Epithelial cell of proximal tubule (primary cell): ENCODE data around the gene KCTD17. TPM values are rescaled to one million over a fixed set of nuclear protein-coding genes. Genes with fewer than 3 reads are reported as not detected.

Source experiments
- DNase-seq: peaks from one replicate; pipeline ENCODE4 v3.0.0-alpha.2; 2011; ENCODE audit warnings: low read depth
- H3K4me3 ChIP-seq: 2 replicates; pipeline ENCODE4 v1.5.1; 2011; ENCODE audit warnings: low read depth, mild to moderate bottlenecking, low read length
- CTCF ChIP-seq: conservative IDR thresholded peaks from 2 replicates; pipeline ENCODE4 v1.5.1; 2012; ENCODE audit warnings: low read depth, mild to moderate bottlenecking, low read length
- total RNA-seq: library from RNA; depleted of rRNA; stranded (reverse); fragments of >200 nt; gene quantifications from 2 replicates; pipeline ENCODE4 v1.2.3, GENCODE V29; 2015

KCTD17 gene
- total RNA-seq, 1 donor from 2014 or later: 35.9 TPM

GRCh38 chr22:37021041-37021440 is 30.5 kb upstream of the KCTD17 start:
- TF ChIP-seq CTCF: no peak
- no peak overlapping the region for H3K4me3 ChIP-seq
- no peak for DNase-seq

DNA sequence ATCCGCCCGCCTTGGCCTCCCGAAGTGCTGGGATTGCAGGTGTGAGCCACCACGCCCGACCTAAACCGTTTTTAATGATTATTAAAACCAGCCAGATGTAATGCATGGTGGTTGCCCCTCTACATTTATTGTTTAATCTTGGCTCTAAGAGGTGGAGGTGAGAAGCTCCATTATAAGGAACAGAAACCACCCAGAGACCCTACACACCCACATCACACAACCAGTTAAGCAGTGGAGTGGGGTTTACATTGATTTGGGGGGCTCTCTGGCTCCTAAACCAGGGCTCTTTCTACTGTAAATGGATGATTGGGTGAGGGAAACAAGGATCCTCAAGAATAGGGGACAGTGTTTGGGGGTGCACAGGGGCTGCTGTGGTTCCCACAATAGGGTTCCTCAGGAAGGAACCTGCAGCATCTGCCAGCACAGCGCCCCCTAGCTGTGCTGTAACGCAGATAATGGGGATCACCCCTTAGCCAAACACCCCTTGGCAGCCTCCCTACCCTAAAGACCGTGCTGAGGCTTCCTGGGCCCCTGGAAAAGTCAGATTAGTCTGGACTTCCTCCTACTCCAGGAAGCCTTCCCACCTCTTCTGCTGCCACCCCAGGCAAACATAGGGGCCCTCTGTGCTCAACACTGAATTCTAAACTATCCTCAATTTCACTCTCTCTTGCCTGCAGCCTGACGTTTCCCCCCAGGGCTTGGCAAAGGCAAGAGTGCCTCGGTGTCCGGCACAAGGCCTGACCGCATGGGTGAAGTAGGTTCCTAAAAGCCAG is 29.6 kb upstream of the KCTD17 start:
- DNase-seq: no peak
- H3K4me3 ChIP-seq: no peak overlapping the region
- TF ChIP-seq CTCF: peak; percentile 85

DNA sequence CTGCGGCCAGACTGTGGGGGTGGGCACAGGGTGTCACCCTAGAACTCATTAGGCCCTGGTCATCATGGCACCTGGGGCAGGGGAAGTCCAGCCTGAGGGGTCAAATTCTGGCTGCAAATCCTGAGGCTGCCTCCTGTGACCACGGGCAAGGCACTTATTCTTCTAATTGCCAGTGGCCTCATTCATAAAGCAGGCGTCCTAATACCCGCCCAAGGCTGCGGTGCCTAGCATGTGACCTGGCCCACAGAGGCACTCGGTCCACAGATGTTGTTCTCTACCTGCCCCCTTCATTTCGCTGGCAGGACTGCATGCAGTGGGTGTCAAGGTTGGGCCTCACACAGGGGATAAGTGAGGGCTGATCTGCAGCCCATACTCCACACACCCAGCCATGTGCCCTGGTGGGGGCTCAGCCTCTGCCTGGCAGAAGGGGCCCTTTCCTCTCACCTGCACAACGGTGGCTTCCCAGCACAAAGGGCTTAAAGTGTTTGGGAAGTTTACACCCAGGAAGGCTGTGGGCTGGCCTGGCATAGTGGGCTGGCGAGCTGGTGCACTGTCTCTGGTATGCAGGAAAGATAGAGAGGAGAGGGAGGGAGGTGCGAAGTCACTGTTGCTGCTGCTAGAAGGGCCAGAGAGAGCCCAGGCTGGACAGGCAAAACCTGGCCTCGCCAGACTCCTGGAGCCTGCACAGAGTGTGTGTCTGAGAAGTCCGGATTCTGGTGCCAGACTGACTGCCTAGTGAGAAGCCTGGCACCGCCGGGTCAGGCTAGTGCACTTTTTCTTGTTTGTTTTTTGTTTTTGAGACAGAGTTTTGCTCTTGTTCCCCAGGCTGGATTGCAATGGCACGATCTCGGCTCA is 28.8 kb upstream of the KCTD17 start:
- no peak for DNase-seq
- no peak overlapping the region for H3K4me3 ChIP-seq
- TF ChIP-seq CTCF: no peak

- TF ChIP-seq CTCF: no peak
- no peak overlapping the region for H3K4me3 ChIP-seq
- DNase-seq: no peak
Observed at GRCh38 chr22:37023743-37024338, 27.7 kb upstream of the KCTD17 start.

GRCh38 chr22:37024339-37025157 is 27.0 kb upstream of the KCTD17 start:
- DNase-seq: no peak
- no peak for TF ChIP-seq CTCF
- no peak overlapping the region for H3K4me3 ChIP-seq

GRCh38 chr22:37025500-37026070 is 26.0 kb upstream of the KCTD17 start:
- no peak for DNase-seq
- no peak for TF ChIP-seq CTCF
- no peak overlapping the region for H3K4me3 ChIP-seq
